Measurements from ENCODE around the gene PUS3.

GRCh38 chr11:125872138-125872491 is 30.9 kb downstream of the PUS3 start:
- TF ChIP-seq POLR2AphosphoS5 (IDR thresholded peaks at IDR 0.05) (no peak), POLR2A (IDR thresholded peaks at IDR 0.05) (no peak)
- TF ChIP-seq, protein P1, sequence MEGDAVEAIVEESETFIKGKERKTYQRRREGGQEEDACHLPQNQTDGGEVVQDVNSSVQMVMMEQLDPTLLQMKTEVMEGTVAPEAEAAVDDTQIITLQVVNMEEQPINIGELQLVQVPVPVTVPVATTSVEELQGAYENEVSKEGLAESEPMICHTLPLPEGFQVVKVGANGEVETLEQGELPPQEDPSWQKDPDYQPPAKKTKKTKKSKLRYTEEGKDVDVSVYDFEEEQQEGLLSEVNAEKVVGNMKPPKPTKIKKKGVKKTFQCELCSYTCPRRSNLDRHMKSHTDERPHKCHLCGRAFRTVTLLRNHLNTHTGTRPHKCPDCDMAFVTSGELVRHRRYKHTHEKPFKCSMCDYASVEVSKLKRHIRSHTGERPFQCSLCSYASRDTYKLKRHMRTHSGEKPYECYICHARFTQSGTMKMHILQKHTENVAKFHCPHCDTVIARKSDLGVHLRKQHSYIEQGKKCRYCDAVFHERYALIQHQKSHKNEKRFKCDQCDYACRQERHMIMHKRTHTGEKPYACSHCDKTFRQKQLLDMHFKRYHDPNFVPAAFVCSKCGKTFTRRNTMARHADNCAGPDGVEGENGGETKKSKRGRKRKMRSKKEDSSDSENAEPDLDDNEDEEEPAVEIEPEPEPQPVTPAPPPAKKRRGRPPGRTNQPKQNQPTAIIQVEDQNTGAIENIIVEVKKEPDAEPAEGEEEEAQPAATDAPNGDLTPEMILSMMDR (IDR thresholded peaks at IDR 0.05): no peak

Data from prostate gland (tissue), 2 donors.